NCI-H1092 treated with DMSO at 0.1 percent for 48 hours (cell line): ENCODE measurements around the gene TJP1.
A peak's percentile ranks its signal among the peaks of the same experiment; 100 is the strongest.
"Not testable (repeated sequence)": the region's sequence is repeated elsewhere in the genome, so short reads cannot be mapped to it uniquely, and the experiment has no call there.

ENCODE experiments used
- DNase-seq: peaks from one replicate; lab custom pipeline; 2025; lab: John Stamatoyannopoulos, UW

Gene TJP1

DNA sequence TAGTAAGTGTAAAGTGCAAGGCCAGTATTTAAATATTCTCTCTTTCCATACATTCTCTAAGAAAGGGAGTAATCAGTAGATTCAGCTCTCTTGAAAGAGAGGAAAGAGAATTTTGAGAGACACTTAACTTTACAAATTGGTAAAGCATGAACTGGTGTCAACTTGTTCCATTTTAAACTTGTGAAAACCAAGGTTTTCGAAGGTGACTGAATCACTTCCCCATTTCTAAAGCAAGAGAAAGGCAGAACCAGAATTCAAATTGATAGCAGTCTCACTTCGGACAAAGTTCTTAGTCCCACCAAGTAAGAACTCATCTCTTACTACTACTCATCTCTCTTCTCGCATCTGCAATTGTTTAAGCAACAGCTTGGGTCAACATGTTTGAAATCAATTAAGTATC, 22.4 kb downstream of the TJP1 start:
- DNase-seq, result no peak

DNA sequence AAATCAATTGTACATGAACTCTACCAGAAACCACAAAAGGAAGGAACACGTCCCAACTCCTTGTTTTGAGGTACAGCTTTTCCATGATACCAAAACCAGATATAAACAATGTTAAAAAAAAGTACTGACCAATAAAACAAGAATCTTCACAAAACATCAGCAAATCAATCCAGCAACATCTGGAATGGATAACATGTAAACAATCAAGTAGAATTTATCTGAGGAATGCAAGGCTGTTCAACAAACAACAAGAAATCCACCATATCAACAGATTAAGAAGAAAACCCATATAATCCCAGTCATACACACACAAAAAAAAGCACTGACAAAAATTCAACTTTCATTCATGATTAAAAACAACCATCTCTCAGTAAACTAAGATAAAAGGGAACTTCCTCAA, 26.7 kb downstream of the TJP1 start:
- no peak for DNase-seq

DNA sequence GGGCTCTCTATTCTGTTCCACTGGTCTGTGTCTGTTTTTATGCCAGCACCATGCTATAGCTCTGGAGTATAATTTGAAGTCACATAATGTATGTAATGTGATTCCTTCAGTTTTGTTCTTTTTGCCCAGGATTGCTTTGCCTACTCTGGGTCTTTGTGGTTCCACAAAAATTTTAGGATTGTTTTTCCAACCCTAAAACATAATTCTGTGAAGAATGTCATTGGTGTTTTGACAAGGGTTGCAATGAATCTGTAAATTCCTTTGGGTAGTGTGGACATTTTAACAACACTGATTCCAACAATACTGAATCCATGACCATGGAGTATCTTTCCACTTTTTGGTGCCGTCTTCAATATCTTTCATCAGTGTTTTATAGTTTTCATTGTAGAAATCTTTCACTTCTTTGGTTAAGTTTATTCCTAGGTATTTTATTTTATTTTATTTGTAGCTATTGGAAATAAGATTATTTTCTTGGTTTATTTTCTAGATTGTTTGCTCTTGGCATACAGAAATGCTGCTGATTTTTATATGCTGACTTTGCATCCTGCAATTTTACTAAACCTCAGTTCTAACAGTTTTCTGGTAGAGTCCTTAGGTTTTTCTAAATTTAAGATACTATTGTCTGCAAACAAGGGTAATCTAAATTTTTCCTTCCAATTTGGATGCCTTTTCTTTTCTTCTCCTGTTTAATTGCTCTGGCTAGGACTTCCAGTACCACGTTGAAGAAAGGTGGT, 29.7 kb downstream of the TJP1 start:
- no peak for DNase-seq

DNA sequence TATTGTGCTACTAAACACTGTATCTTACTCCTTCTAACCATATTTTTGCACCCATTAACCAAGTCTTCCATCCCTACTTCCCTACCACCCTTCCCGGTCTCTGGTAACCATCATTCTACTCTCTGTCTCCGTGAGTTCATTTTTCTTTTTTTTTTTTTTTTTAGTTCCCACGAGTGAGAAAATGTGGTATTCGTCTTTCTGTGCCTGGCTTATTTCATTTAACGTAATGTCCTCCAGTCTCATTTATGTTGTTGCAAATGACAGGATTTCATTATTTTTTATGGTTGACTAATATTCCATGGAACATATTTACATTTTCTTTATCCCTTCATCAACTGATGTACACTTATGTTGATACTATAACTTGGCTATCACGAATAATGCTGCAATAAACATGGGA, 31.7 kb downstream of the TJP1 start:
- no peak for DNase-seq

DNA sequence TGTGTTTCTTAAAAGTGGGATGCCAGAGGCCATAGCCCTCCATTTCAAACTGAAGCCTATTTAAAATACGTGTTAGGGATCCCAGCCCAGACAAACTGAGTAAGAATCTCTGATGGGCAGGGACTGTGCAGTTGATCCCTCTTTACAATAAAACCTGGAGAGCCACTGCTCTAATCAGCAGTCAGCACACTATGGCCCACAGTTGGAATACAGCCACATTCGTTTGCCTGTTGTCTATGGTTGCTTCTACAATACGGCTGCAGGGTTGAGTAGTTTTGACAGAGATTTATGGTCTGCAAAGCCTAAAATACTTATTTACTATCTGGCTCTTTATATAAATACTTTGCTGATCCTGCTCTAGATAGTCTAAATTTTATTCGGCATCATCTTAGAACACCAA, 32.4 kb downstream of the TJP1 start:
- peak; percentile 9 for DNase-seq

DNA sequence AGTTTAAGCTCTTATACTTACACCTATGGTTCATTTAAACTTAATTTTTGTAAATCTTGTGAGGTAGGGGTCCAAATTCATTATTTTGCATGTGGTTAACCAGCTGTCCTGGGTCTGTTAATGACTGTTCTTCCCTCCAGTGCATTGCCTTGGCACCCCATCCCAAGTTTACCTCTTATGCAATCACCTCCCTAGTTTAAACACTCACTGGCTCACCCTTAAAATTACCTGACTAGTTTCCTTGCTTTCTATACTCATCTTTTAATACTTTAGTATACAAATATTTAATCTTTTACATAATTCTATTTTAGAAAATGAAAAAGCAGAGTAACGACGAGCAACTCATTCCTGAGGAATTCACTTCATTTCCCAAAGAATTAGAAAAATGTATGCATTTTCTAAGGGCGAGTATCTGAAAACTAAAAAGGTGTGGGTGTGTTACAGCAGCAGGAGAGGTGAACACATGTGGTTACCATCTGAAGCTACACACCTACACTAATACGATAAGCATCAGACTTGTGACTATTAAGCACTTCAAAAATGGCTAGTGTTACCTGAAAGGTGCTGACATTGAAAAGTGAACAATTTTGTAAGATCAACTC, 33.7 kb downstream of the TJP1 start:
- DNase-seq, result no peak

DNA sequence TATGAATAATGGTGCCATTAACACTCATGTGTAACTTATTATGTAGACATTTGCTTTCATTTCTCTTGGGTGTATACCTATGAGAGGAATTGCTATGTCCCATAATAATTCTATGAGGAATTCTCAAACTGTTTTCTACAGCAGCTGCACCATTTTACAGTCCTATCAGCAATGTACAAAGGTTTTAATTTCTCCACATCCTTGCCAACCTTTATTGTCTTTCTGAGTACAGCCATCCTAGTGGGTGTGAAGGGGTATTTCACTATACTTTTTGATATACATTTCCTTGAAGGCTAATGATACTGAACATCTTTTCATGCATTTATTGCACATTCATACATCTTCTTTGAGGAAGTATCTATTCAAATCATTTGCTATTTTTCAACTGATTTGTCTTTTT, 34.5 kb downstream of the TJP1 start:
- no peak for DNase-seq

DNA sequence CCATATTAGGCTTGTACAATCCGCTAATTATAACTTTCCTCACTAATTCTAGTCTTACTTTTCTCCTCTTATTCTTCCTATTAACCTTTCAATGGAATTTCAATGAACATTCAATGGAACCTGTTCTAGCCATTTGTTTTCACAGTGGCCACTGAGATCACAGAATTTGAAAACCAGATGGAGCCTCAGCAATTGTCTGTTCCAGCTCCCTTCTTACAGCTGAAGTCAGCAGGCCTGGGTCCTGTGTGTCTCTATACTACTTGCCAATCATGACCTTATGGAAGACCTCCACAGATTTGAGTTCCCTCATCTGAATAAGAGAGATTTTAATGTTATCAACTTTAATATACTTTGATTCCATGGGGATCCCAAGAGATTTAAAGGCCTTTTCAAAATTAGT, 36.6 kb downstream of the TJP1 start:
- DNase-seq, result no peak

DNA sequence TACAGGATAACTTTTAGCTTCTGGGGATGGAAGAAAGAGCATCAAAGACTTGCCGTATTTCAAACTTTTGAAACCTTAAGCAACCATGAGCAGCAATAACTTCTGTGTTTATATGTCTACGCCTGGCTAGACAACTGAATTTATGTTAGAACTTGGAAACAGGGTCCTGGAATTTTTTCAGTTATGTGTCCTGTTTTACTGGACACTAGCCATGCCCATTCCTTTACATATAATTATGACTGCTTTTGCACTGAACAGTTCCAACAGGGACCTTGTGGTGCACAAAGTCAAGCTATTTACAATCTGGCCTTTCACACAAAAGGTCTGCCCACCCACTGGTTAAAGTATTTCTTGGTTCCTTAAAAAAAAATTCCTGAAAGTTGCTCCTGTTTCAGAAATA, 37.1 kb downstream of the TJP1 start:
- DNase-seq, result no peak

DNA sequence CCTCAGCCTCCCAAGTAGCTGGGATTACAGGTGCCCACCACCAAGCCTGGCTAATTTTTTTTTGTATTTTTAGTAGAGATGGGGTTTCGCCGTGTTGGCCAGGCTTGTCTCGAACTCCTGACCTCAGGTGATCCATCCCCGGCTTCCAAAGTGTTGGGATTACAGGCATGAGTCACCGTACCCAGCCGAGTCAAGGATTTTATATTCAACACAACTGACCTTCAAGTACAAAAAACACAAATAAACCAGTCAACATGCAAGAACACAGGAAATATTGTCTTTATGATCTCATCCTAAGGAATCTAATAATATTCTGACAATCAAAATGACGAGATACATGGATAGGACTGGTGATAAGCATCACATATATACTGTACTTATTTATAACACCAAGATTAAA, 37.9 kb downstream of the TJP1 start:
- DNase-seq, result no peak

DNA sequence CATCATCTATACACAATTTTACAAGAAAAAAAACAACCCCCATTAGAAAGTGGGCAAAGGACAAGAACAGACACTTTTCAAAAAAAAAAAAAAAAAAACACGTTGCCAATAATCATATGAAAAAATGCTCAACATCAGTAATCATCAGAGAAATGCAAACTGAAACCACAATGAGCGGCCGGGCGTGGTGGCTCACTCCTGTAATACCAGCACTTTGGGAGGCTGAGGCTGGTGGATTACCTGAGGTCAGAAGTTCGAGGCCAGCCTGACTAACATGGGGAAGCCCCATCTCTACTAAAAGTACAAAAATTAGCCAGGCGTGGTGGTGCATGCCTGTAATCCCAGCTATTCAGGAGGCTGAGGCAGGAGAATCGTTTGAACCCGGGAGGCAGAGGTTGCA, 39.5 kb downstream of the TJP1 start:
- not testable (repeated sequence) for DNase-seq

DNA sequence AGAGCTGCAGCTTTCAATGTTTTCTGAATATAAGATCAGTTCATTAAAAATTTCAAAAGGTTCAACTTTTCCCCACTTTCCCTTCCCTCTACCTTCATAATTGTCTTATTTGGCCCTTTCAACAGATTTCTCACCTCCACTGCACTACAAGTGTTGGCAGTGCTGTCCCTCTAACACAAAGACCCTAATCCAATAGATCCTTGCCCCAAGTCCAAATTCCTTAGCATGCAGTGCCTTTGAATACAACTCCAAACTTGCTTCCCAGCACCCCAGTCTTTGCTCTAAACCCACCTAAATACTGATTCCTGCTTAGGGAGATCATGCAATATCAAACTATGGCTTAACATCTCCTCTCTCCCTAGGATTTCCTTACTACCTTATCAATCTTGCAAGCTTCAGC, 43.9 kb downstream of the TJP1 start:
- DNase-seq, result no peak

DNA sequence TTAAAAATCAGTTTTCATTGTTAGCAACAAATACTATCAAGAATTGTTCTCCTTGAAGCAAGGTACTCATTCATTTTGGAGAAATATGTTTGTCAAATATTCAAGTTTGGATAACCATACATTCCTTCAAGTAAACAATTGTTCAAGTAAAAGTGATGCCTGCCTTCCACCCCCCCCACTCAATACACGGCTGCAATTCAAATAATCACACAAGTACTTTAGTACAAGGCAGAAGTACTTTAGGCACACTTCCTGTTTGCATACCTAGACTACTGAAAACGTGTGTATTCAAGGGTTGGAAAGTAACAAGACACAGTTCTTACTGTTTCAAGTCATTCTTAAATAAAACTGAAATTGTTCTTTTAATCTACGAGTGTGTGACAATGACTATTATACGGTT, 45.4 kb downstream of the TJP1 start:
- DNase-seq, result no peak

DNA sequence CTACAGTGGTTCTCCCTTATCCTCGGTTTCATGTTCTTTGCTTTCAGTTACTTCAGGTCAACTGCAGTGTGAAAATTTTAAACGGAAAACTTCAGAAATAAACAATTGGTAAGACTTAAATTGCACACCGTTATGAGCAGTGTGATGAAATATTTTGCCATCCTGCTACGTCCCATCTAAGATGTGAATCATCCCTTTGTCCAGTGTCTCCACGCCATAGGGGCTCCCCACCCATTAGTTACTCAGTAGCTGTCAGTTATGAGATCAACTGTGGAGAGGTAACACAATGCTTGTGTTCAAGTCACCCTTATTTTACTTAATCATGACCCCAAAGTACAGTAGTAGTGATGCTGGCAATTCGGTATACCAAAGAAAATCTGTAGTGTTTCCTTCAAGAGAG, 47.4 kb downstream of the TJP1 start:
- no peak for DNase-seq

DNA sequence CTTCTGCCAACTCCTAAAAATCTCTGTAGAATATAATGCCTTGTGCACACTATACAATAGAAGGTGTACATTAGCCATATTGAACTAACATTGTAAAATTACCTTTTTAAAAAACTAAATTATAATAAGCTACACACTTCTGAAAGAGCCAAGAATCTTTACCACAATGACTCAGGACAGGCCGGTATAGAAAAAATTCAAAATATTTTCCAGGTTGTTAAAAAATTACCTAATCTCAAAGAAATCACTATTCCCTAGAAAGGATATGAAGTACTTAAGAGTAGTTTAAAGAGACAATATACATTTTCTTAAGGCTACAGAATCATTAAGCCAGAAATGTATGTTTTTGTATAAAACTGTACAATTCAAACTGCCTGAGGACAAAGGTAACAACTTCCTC, 48.5 kb downstream of the TJP1 start:
- DNase-seq, result no peak

DNA sequence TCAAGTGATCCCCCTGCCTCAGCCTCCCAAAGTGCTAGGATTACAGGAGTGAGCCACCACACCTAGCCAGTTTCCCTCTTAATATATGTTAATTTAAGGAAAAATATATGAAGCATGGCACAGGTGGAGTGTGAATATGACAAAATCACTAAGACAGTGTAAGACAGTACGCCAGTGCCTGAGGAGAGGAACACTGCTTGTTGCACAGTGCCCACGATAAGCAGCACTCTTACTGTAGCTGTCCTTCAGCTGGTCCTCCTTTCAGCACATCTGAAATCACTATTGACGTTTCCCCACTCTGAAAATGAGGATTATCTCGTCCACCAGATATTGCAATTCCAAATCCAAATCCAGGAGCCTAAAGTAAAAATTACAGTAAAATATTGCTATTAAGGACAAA, 49.3 kb downstream of the TJP1 start:
- no peak for DNase-seq

DNA sequence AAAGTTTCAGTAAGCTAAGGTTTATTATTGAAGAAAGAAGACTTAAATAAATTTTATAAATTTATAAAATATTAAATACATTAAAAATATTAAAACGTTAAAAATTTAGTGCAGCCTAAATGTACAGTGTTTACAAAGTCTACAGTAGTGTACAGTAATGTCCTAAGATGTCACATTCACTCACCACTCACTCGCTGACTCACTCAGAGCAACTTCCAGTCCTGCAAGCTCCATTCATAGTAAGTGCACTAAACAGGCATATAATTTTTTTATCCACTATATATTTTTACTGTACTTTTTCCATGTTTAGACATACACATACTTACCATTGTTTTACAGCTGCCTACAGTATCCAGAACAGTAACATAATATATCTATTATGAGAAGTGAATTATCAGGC, 51.5 kb downstream of the TJP1 start:
- no peak for DNase-seq

DNA sequence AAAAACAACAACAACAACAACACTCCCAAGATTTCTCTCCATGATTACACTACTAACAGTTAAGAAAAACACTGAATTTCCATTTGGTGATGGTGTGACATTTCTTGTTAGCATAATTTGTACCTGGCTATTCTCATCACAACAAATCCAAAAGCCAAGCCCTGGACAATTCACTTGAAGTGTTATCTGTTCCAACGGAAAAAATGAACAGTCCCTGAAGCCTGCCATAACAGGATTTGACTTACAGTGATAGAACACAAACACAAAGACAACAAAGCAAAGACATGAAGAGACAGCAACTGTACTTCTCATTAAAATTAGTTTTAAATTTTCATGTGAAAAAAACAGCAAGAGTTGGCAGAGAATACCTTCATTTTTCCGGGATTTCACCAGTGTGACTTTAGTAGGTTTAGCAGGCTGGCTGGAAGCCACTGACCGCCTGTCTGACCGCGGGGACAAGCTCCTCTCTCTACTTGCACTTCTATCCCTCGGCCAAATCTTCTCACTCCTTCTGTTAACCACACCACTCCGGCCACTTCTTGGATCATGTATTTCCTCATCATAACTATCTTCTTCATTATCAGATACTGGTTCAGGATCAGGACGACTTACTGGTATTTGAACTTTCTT, 56.3 kb downstream of the TJP1 start:
- DNase-seq, result no peak

DNA sequence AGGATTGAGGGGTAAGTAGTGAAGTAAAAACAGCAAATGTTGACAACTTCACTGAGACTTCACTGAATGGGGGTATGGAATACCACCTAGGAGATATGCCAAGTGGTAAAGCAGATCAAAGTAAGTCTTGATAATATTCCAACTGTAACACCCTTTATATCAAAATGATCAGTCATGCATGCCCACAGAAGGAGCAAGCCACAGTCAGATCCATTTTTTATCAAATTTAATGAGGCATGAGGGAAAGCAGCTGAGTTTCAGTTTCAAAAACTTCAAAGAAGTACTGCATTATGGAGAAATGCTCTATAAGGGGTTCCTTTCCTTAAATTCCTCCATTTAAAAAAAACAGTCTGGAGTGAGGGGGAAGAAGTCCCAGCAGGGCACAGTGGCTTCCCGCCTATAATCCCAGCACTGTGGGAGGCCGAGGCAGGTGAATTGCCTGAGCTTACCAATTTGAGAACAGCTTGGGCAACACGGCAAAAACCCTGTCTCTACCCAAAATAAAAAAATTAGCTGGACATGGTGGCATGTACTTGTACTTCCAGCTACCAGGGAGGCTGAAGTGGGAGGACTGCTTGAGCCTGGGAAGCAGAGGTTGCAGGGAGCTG, 56.9 kb downstream of the TJP1 start:
- no peak for DNase-seq

DNA sequence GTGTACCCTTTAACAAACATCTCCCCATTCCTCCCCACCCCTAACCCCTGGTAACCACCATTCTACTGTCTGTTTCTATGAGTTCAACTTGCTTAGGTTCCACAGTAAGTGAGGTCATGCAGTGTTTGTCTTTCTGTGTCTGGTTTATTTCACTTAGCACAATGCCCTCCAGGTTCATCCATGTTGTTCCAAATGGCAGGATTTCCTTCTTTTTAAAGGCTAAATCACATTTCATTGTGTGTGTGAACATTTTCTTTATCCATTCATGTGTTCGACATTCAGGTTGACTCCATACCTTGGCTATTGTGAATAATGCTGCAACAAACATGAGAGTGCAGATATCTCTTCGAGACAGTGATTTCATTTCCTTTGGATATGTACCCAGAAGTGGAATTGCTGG, 62.7 kb downstream of the TJP1 start:
- no peak for DNase-seq

DNA sequence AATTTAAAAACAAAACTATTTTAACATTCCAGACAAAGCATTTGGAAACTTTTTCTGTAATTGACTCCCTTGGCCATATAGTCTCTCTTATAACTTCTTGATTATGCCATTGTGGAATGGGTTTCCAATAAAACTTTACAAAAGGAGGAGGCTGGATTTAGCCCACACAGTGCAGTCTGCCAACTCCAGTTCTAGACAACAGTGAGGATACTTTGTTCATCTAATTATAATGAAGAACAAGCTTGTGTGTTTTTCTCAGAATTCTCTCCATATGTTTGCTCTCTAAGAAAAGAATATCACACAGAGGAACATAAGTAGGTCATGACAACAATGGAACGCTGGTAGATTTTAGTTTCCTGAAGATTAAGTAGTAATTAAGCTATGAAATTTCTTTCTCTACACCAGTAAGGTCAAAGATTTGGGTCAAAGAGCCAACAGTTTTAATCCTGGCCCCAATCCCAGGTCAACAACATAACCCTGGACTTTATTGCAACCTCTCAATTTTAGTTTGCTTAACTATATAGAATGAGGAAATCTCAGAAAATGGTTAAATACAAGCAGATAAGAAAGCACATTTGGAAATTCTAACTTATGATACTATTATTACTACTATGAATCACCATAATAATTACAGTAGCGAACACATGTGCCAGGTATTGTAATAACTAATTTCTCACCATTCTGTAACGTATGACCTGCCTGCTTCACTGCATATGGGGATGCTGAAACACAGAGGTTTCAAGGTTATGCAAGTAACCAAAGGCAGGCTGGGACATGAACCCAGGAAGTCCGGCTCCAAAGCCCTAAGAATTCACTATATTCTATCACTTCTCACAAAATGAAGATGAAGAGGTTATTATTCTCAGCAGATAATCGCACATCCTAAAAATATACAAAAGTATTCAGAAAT, 65.7 kb downstream of the TJP1 start:
- no peak for DNase-seq

DNA sequence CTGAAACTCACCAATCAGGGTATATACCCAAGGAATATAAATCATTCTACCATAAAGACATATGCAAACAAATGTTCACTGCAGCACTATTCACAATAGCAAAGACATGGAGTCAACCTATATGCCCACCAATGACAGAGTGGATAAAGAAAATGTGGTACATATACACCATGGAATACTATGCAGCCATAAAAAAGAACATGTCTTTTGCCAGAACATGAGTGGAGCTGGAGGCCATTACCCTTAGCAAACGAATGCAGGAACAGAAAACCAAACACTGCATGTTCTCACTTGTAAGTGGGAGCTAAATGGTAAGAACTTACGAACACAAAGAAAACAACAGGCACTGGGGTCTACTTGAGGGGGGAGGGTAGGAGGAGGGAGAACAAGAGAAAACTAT, 68.3 kb downstream of the TJP1 start:
- DNase-seq, result not testable (repeated sequence)
